ENCODE measurements around the gene MIDN.

DNA sequence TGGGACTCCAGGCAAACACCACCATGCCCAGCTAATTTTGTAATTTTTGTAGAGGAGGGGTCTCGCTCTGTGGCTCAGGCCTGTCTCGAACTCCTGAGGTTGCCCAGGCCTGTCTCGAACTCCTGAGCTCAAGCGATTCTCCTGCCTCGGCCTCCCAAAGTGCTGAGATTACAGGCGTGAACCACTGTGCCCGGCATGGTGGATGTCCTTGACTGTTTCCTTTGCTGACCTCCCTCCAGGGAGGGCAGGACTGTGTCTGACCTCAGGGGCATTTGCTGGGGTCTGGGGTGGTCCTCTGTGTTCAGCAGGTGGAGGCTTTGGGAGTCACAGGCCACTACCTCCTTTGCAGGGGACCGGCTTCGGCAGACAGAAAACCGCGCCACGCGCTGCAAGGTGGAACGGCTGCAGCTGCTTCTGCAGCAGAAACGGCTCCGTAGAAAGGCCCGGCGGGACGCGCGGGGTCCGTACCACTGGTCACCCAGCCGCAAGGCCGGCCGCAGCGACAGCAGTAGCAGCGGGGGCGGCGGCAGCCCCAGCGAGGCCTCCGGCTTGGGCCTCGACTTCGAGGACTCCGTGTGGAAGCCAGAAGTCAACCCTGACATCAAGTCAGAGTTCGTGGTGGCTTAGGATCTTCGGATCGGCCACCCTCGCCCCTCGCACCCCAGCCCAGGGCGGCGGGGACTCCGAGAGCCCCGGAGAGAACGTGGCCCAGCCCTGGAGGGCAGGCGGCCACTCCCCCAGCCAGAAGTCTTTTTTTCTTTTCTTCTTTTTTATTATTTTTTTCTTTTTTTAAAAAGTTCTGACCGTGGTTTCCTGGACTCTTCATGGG lies 8.5 kb downstream of the MIDN start:
- TF ChIP-seq, protein P1, sequence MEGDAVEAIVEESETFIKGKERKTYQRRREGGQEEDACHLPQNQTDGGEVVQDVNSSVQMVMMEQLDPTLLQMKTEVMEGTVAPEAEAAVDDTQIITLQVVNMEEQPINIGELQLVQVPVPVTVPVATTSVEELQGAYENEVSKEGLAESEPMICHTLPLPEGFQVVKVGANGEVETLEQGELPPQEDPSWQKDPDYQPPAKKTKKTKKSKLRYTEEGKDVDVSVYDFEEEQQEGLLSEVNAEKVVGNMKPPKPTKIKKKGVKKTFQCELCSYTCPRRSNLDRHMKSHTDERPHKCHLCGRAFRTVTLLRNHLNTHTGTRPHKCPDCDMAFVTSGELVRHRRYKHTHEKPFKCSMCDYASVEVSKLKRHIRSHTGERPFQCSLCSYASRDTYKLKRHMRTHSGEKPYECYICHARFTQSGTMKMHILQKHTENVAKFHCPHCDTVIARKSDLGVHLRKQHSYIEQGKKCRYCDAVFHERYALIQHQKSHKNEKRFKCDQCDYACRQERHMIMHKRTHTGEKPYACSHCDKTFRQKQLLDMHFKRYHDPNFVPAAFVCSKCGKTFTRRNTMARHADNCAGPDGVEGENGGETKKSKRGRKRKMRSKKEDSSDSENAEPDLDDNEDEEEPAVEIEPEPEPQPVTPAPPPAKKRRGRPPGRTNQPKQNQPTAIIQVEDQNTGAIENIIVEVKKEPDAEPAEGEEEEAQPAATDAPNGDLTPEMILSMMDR (IDR thresholded peaks at IDR 0.05; ENCODE audit: low read length): no peak
- no peak for TF ChIP-seq EZH2phosphoT487 (IDR thresholded peaks at IDR 0.05; ENCODE audit: low read length)

All from MM.1S (cell line).